H1 (cell line): ENCODE measurements around the gene FEV. TPM values are rescaled to one million over a fixed set of nuclear protein-coding genes. Genes with fewer than 3 reads are reported as not detected.
A peak's percentile ranks its signal among the peaks of the same experiment; 100 is the strongest.

Source experiments
- CTCF ChIA-PET: fragments of 300-600 bp; sonication (Branson Sonifier 250); formaldehyde crosslinking; loops from one replicate; lab custom pipeline; 2021; ENCODE audit not compliant: partially characterized antibody; lab: Charles Lee
- POLR2A ChIA-PET: fragments of 300-600 bp; sonication (Branson Sonifier 250); formaldehyde crosslinking; loops from one replicate; lab custom pipeline; 2021; ENCODE audit warnings: inconsistent platforms; ENCODE audit not compliant: partially characterized antibody; lab: Charles Lee
- DNase-seq, 2 experiments: peaks; one replicate each; pipeline versions ENCODE4 v3.0.0 to v3.0.0-alpha.2; 2010 to 2022; ENCODE audit warnings: low spot score in 2 of 2, low read depth in 1 of 2, mixed read lengths in 1 of 2
- FAIRE-seq: peaks from 2 replicates; lab custom pipeline; 2011; peaks lifted over from hg19 to GRCh38; lab: Jason Lieb, UNC
- H2AFZ ChIP-seq: 2 replicates; pipeline ENCODE4 v1.8.1; 2012; ENCODE audit warnings: low read length, inconsistent platforms
- H2AK5ac ChIP-seq: 2 replicates; pipeline ENCODE4 v1.6.1; 2013; ENCODE audit warnings: low read depth, low read length
- H2BK120ac ChIP-seq: replicated peaks from 2 replicates; pipeline ENCODE3; 2013; ENCODE audit warnings: low read depth, low read length, inconsistent platforms
- H2BK12ac ChIP-seq: 2 replicates; pipeline ENCODE4 v1.6.1; 2013; ENCODE audit warnings: low read depth, low read length
- H2BK15ac ChIP-seq: 2 replicates; pipeline ENCODE4 v1.6.1; 2013; ENCODE audit warnings: low read length
- H2BK20ac ChIP-seq: 2 replicates; pipeline ENCODE4 v1.6.1; 2013; ENCODE audit warnings: low read length
- H2BK5ac ChIP-seq: 2 replicates; pipeline ENCODE4 v1.6.1; 2013; ENCODE audit warnings: low read depth, low read length
- H3K14ac ChIP-seq: 2 replicates; pipeline ENCODE4 v1.6.1; 2013; ENCODE audit warnings: inconsistent platforms; ENCODE audit not compliant: insufficient read length
- H3K18ac ChIP-seq: 2 replicates; pipeline ENCODE4 v1.6.1; 2013; ENCODE audit warnings: low read length; ENCODE audit errors: extremely low read depth
- H3K23ac ChIP-seq: 2 replicates; pipeline ENCODE4 v1.6.1; 2013; ENCODE audit warnings: inconsistent platforms; ENCODE audit not compliant: insufficient read length
- H3K23me2 ChIP-seq: 2 replicates; pipeline ENCODE4 v1.6.1; 2013; ENCODE audit warnings: low read depth, low read length
- H3K27ac ChIP-seq: 2 replicates; pipeline ENCODE4 v1.6.1; 2011; ENCODE audit warnings: low read depth, low read length, inconsistent platforms
- H3K27me3 ChIP-seq, 4 experiments: replicated peaks in 1 of 4; 1 replicate in 1 of 4; 2 replicates in 3 of 4; pipeline versions ENCODE4 v1.6.1 to v1.8.1; 2011 to 2013; ENCODE audit warnings: low read length in 3 of 4, mild to moderate bottlenecking in 3 of 4, inconsistent platforms in 2 of 4, mixed read lengths in 2 of 4, moderate library complexity in 1 of 4; ENCODE audit not compliant: control insufficient read depth in 3 of 4, insufficient read depth in 3 of 4; ENCODE audit errors: extremely low read depth in 1 of 4
- H3K36me3 ChIP-seq, 4 experiments: 2 replicates each; pipeline versions ENCODE4 v1.6.1 to v1.8.1; 2011 to 2013; ENCODE audit warnings: mild to moderate bottlenecking in 4 of 4, low read length in 3 of 4, moderate library complexity in 2 of 4, control low read depth in 1 of 4, inconsistent platforms in 1 of 4; ENCODE audit not compliant: insufficient read depth in 4 of 4, control insufficient read depth in 2 of 4
- H3K4ac ChIP-seq: replicated peaks from 2 replicates; pipeline ENCODE3; 2013; ENCODE audit warnings: low read length, low read depth, mixed read lengths, inconsistent platforms; ENCODE audit not compliant: insufficient read length
- H3K4me1 ChIP-seq, 4 experiments: replicated peaks in 1 of 4; 1 replicate in 1 of 4; 2 replicates in 3 of 4; pipeline versions ENCODE4 v1.6.1 to v1.8.1; 2011 to 2013; ENCODE audit warnings: low read length in 3 of 4, inconsistent platforms in 2 of 4, mixed read lengths in 1 of 4; ENCODE audit not compliant: insufficient read depth in 4 of 4, control insufficient read depth in 3 of 4
- H3K4me2 ChIP-seq, 2 experiments: 2 replicates each; pipeline versions ENCODE4 v1.6.1 to v1.8.1; 2011 to 2013; ENCODE audit warnings: low read depth in 2 of 2, low read length in 2 of 2, control low read depth in 1 of 2, inconsistent platforms in 1 of 2, mild to moderate bottlenecking in 1 of 2; ENCODE audit not compliant: insufficient read depth in 1 of 2
- H3K4me3 ChIP-seq, 4 experiments: fragments of 200-600, 300-600 bp in 1 of 4; sonication (generic), shearing (Covaris generic), sonication (Bioruptor Twin) in 1 of 4; 2 replicates each; pipeline versions ENCODE4 v1.5.1 to v1.8.1; 2011 to 2016; ENCODE audit warnings: low read length in 4 of 4, low read depth in 3 of 4, control low read depth in 2 of 4, inconsistent platforms in 2 of 4, mild to moderate bottlenecking in 2 of 4, mixed read lengths in 1 of 4, moderate library complexity in 1 of 4; ENCODE audit not compliant: insufficient read depth in 2 of 4; ENCODE audit errors: extremely low read depth in 1 of 4
- H3K56ac ChIP-seq: replicated peaks from 2 replicates; pipeline ENCODE3; 2013; ENCODE audit warnings: low read depth, mild to moderate bottlenecking, mixed read lengths, low read length, inconsistent platforms; ENCODE audit not compliant: insufficient read length
- H3K79me1 ChIP-seq: 2 replicates; pipeline ENCODE4 v1.6.1; 2013; ENCODE audit warnings: low read depth, low read length, control low read depth
- H3K79me2 ChIP-seq, 2 experiments: 2 replicates each; pipeline versions ENCODE4 v1.6.1 to v1.8.1; 2012 to 2013; ENCODE audit warnings: low read length in 2 of 2, mild to moderate bottlenecking in 2 of 2, inconsistent platforms in 1 of 2; ENCODE audit not compliant: insufficient read depth in 2 of 2, control insufficient read depth in 1 of 2
- H3K9ac ChIP-seq, 4 experiments: replicated peaks in 1 of 4; 1 replicate in 1 of 4; 2 replicates in 3 of 4; pipeline versions ENCODE4 v1.6.1 to v1.8.1; 2011 to 2013; ENCODE audit warnings: low read depth in 3 of 4, low read length in 3 of 4, control low read depth in 2 of 4, mild to moderate bottlenecking in 2 of 4, moderate library complexity in 2 of 4, inconsistent platforms in 1 of 4; ENCODE audit errors: extremely low read depth in 1 of 4
- H3K9me3 ChIP-seq, 2 experiments: 2 replicates each; pipeline versions ENCODE4 v1.6.1 to v1.8.1; 2012 to 2013; ENCODE audit warnings: mild to moderate bottlenecking in 2 of 2, moderate library complexity in 2 of 2, control low read depth in 1 of 2, inconsistent platforms in 1 of 2, low read depth in 1 of 2, low read length in 1 of 2, mixed read lengths in 1 of 2; ENCODE audit not compliant: insufficient read depth in 2 of 2
- H4K20me1 ChIP-seq, 2 experiments: replicated peaks in 1 of 2; 2 replicates each; pipeline versions ENCODE3 to v1.8.1; 2011 to 2013; ENCODE audit warnings: inconsistent platforms in 2 of 2, low read length in 2 of 2, mild to moderate bottlenecking in 1 of 2; ENCODE audit not compliant: insufficient read depth in 2 of 2, control insufficient read depth in 1 of 2
- H4K5ac ChIP-seq: 2 replicates; pipeline ENCODE4 v1.6.1; 2013; ENCODE audit warnings: low read length, low read depth, mixed read lengths, inconsistent platforms; ENCODE audit not compliant: insufficient read length
- H4K8ac ChIP-seq: 2 replicates; pipeline ENCODE4 v1.8.0; 2013; ENCODE audit warnings: mild to moderate bottlenecking, moderate library complexity, low read length, inconsistent platforms; ENCODE audit not compliant: insufficient read depth; ENCODE audit errors: extremely low read depth
- H4K91ac ChIP-seq: replicated peaks from 2 replicates; pipeline ENCODE3; 2013; ENCODE audit warnings: low read length, mixed read lengths, inconsistent platforms; ENCODE audit not compliant: insufficient read length
- CTCF ChIP-seq, 3 experiments: IDR thresholded peaks; 1 replicate in 2 of 3; 2 replicates in 1 of 3; pipeline versions ENCODE4 v1.5.1 to v1.6.1; 2011; ENCODE audit warnings: low read length in 3 of 3, mild to moderate bottlenecking in 3 of 3, inconsistent platforms in 2 of 3, low read depth in 1 of 3, moderate library complexity in 1 of 3; ENCODE audit not compliant: insufficient read depth in 1 of 3; ENCODE audit errors: control extremely low read depth in 1 of 3
- EZH2 ChIP-seq: fragments of 200-600 bp; sonication (generic); IDR thresholded peaks from 2 replicates; pipeline ENCODE4 v1.7.1; 2012; ENCODE audit warnings: low read depth, mild to moderate bottlenecking, moderate library complexity, low read length, inconsistent platforms; ENCODE audit not compliant: severe bottlenecking
- KDM4A ChIP-seq: IDR thresholded peaks from one replicate; pipeline ENCODE4 v1.7.1; 2012; ENCODE audit warnings: low read depth, mild to moderate bottlenecking, moderate library complexity, low read length, inconsistent platforms; ENCODE audit not compliant: severe bottlenecking
- RAD21 ChIP-seq, 2 experiments: IDR thresholded peaks in 1 of 2; conservative IDR thresholded peaks in 1 of 2; 2 replicates each; pipeline ENCODE4 v1.6.1; 2011; ENCODE audit warnings: low read depth in 2 of 2, low read length in 2 of 2, improper control_type of control experiment in 1 of 2, inconsistent platforms in 1 of 2, mild to moderate bottlenecking in 1 of 2, moderate library complexity in 1 of 2
- RNF2 ChIP-seq: fragments of 200-900, 300-1000 bp; sonication (generic); IDR thresholded peaks from 2 replicates; pipeline ENCODE4 v1.7.1; 2016; ENCODE audit warnings: borderline replicate concordance, low read depth, mild to moderate bottlenecking, antibody characterized with exemption, low read length; ENCODE audit not compliant: poor library complexity, severe bottlenecking; ENCODE audit errors: missing control alignments
- SIN3A ChIP-seq, 2 experiments: IDR thresholded peaks in 1 of 2; conservative IDR thresholded peaks in 1 of 2; 2 replicates each; pipeline ENCODE4 v1.6.1; 2011 to 2012; ENCODE audit warnings: low read length in 2 of 2, improper control_type of control experiment in 1 of 2, low read depth in 1 of 2, mild to moderate bottlenecking in 1 of 2
- SUZ12 ChIP-seq: fragments of 200-600 bp; sonication (generic); IDR thresholded peaks from 2 replicates; pipeline ENCODE4 v1.6.1; 2012; ENCODE audit warnings: mild to moderate bottlenecking, inconsistent platforms, low read length, moderate library complexity, mixed read lengths
- TBP ChIP-seq: IDR thresholded peaks from 2 replicates; pipeline ENCODE4 v1.6.1; 2011; ENCODE audit warnings: low read depth, low read length, improper control_type of control experiment
- WGBS, 2 experiments: shearing (Covaris generic) in 1 of 2; methylation state at CpG; one replicate each; pipeline versions ENCODE4 v1.1.6 to v1.1.7; 2013 to 2015; ENCODE audit warnings: low lambda C conversion rate in 2 of 2, mixed read lengths in 2 of 2, inconsistent platforms in 1 of 2, low coverage in 1 of 2, missing lambda C conversion rate in 1 of 2; ENCODE audit not compliant: insufficient replicate concordance in 2 of 2, insufficient coverage in 1 of 2, insufficient read length in 1 of 2; ENCODE audit errors: extremely low coverage in 1 of 2, missing lambda C conversion rate in 1 of 2; 5-methylcytosine and 5-hydroxymethylcytosine counted together
- polyA plus RNA-seq, 7 experiments: library from polyadenylated mRNA; depleted of rRNA in 3 of 7; stranded (reverse) in 5 of 7; unstranded in 2 of 7; fragments of >200 nt in 5 of 7; fragments of 200-250 nt in 2 of 7; gene quantifications; 1 replicate in 5 of 7; 2 replicates in 1 of 7; 4 replicates in 1 of 7; pipeline versions ENCODE4 v1.2.1 to v1.2.3, GENCODE V29; 2011 to 2013; ENCODE audit warnings: missing spikeins in 2 of 7, mixed read lengths in 2 of 7
- total RNA-seq: library from RNA; stranded (reverse); fragmentation: NEBNext Ultra II Directional; extraction: Animal tissue kit (Norgen Biotek cat#: 25700); gene quantifications from 2 replicates; pipeline ENCODE4 v1.2.1, GENCODE V29; 2021

The FEV gene
- total and polyA plus RNA-seq, 2 of the 8 experiments (the other 6 are each of a cell fraction or from before 2014, with no cell fraction given) = not detected

- H2BK15ac ChIP-seq = no peak overlapping the region
- no peaks in the 10 kb centered on the region for H3K9me3 ChIP-seq
- DNase-seq (peak in 1 of 2 experiments; percentile 68), FAIRE-seq (no peak)
- H3K27ac ChIP-seq = no peak overlapping the region
- no peaks in the 10 kb centered on the region for H3K79me2 ChIP-seq
- no peak overlapping the region for H2AK5ac ChIP-seq
- H3K14ac ChIP-seq = no peak overlapping the region
- no peak overlapping the region for H2BK120ac ChIP-seq
- no peak overlapping the region for H2BK5ac ChIP-seq
- no peak overlapping the region for H3K9ac ChIP-seq
- H4K91ac ChIP-seq = no peak overlapping the region
- H2AFZ ChIP-seq = no peak overlapping the region
- H3K4me3 ChIP-seq = peak overlapping the region in 1 of 4 experiments; percentile 49; a peak in 6 of 8 replicates
- H3K18ac ChIP-seq = no peak overlapping the region
- H3K36me3 ChIP-seq = peaks cover 0 to 7% (median 0%) of the 10 kb centered on the region in 4 experiments; a peak in 1 of 8 replicates
- H4K8ac ChIP-seq = no peak overlapping the region
- peak overlapping the region; percentile 11 to 52 for H3K4me2 ChIP-seq
- no peaks in the 10 kb centered on the region for H3K79me1 ChIP-seq
- H4K5ac ChIP-seq = no peak overlapping the region
- H3K4me1 ChIP-seq = peaks cover 0 to 25% (median 19%) of the 10 kb centered on the region in 4 experiments; a peak in 6 of 7 replicates
- H3K56ac ChIP-seq = no peak overlapping the region
- 0 out of 2 replicates have a peak overlapping the region, but pooled peaks have one; percentile 7 for H2BK12ac ChIP-seq
- CTCF ChIA-PET = interaction anchor here (1.0 to 13.0 kb wide), 31 partner anchors 14 to 173 kb away, joined by 3 to 284 read pairs (median 7); partner anchors contain the start of genes CRYBA2 and WNT10A
- 6% methylated on average over 17 of the region's 46 CpGs; no CpG with 5 or more reads in 1 of the 2 experiments for WGBS, 2 experiments
- H3K27me3 ChIP-seq = peaks cover 68 to 94% (median 87%) of the 10 kb centered on the region in 4 experiments
- H4K20me1 ChIP-seq = peaks cover 11 to 26% of the 10 kb centered on the region in 2 experiments
- no peak overlapping the region for H3K4ac ChIP-seq
- H2BK20ac ChIP-seq = no peak overlapping the region
- H3K23me2 ChIP-seq = peaks cover 6% of the 10 kb centered on the region; the same call in 1 of the 2 replicates
- H3K23ac ChIP-seq = no peak overlapping the region
- POLR2A ChIA-PET = interaction anchor here (0.8 to 3.1 kb wide), 6 partner anchors 13 to 157 kb away, joined by 3 to 9 read pairs (median 7); partner anchors contain the start of genes CDK5R2 and CRYBA2
- TF ChIP-seq RAD21 (IDR thresholded peaks at IDR 0.05 in 1 of 2, conservative IDR thresholded peaks at IDR 0.05 in 1 of 2; ENCODE audit: low read depth in 2 of 2, low read length in 2 of 2) = peak; percentile 24 to 42; a peak in 3 of 4 replicates
- peak; percentile 90 for TF ChIP-seq SUZ12
- TF ChIP-seq TBP = no peak
- TF ChIP-seq EZH2 = peak; percentile 94
- no peak for TF ChIP-seq SIN3A (conservative IDR thresholded peaks at IDR 0.05 in 1 of 2, IDR thresholded peaks at IDR 0.05 in 1 of 2; ENCODE audit: low read depth in 1 of 2, low read length in 2 of 2)
- peak in 2 of 3 experiments; percentile 33 to 39; a peak in 2 of 4 replicates for TF ChIP-seq CTCF (IDR thresholded peaks at IDR 0.05; ENCODE audit: control extremely low read depth in 1 of 3, insufficient read depth in 1 of 3, low read depth in 1 of 3, low read length in 3 of 3)
- TF ChIP-seq KDM4A = peak; percentile 9
- TF ChIP-seq RNF2 = peak; percentile 70
These were observed 3.5 kb downstream of the FEV start for GRCh38 chr2:218981390-218981880.
